HL-60 (cell line): ENCODE measurements around the gene CAMTA1.

Experiments used
- CTCF ChIP-seq: IDR thresholded peaks from one replicate; pipeline ENCODE4 v1.5.1; 2011; ENCODE audit warnings: low read length, control low read depth, inconsistent platforms; ENCODE audit not compliant: insufficient read depth
- POLR2AphosphoS5 ChIP-seq: IDR thresholded peaks from 2 replicates; pipeline ENCODE4 v1.6.1; 2012; ENCODE audit warnings: low read depth

GRCh38 chr1:6989212-6990159, 204.2 kb downstream of the CAMTA1 start:
- TF ChIP-seq POLR2AphosphoS5 (no peak), CTCF (no peak)
